Medulla oblongata (tissue), 1 donor: ENCODE measurements around the gene PACS1.

Source experiments
- DNase-seq: peaks from one replicate; pipeline ENCODE4 v3.0.0-alpha.2; 2015; ENCODE audit errors: extremely low spot score

Gene PACS1

GRCh38 chr11:66050581-66051231 lies 19.4 kb upstream of the PACS1 start:
- no peak for DNase-seq

GRCh38 chr11:66051371-66051765 lies 18.7 kb upstream of the PACS1 start:
- no peak for DNase-seq

GRCh38 chr11:66051766-66052663 lies 18.1 kb upstream of the PACS1 start, which contains the start of gene SF3B2:
TSS of gene SF3B2 (plus strand) at chr11:66052364. CDS start at chr11:66052385, 21 bp downstream.
- peak; percentile 99 for DNase-seq

- DNase-seq = no peak
These were observed 17.4 kb upstream of the PACS1 start for GRCh38 chr11:66052664-66052982.

- DNase-seq = no peak
These were observed 15.1 kb upstream of the PACS1 start for GRCh38 chr11:66055021-66055420.

- no peak for DNase-seq
These were observed 13.6 kb upstream of the PACS1 start for GRCh38 chr11:66056501-66056900.

- no peak for DNase-seq
These were observed 9.9 kb upstream of the PACS1 start for GRCh38 chr11:66059966-66060680.

GRCh38 chr11:66061268-66061667 lies 8.8 kb upstream of the PACS1 start:
- no peak for DNase-seq

- no peak for DNase-seq
These were observed 7.7 kb upstream of the PACS1 start for GRCh38 chr11:66062408-66062807.

GRCh38 chr11:66063900-66064299 lies 6.2 kb upstream of the PACS1 start:
- no peak for DNase-seq

- no peak for DNase-seq
These were observed 5.5 kb upstream of the PACS1 start for GRCh38 chr11:66064571-66064970.

GRCh38 chr11:66066751-66067150 lies 3.3 kb upstream of the PACS1 start:
- no peak for DNase-seq

- DNase-seq = no peak
These were observed 2.4 kb upstream of the PACS1 start for GRCh38 chr11:66067640-66068039.

GRCh38 chr11:66068154-66068821 lies 1.8 kb upstream of the PACS1 start:
- peak; percentile 79 for DNase-seq

- DNase-seq = peak; percentile 79
These were observed 953 bp upstream of the PACS1 start for GRCh38 chr11:66068923-66069714.

GRCh38 chr11:66070604-66071380 lies 720 bp downstream of the PACS1 start:
- no peak for DNase-seq

- peak; percentile 33 for DNase-seq
These were observed 1.3 kb downstream of the PACS1 start for GRCh38 chr11:66071381-66071801.

- DNase-seq = no peak
These were observed 2.0 kb downstream of the PACS1 start for GRCh38 chr11:66072081-66072480.

GRCh38 chr11:66072518-66072917 lies 2.4 kb downstream of the PACS1 start:
- DNase-seq = no peak

GRCh38 chr11:66073669-66074068 lies 3.6 kb downstream of the PACS1 start:
- no peak for DNase-seq
